GM20431 (cell line): Measurements from ENCODE around the gene SPINDOC.
"Not testable (repeated sequence)": the region's sequence is repeated elsewhere in the genome, so short reads cannot be mapped to it uniquely, and the experiment has no call there.

Experiments used
- in situ Hi-C: fragments of 300-500 bp; cut with MseI, MboI; formaldehyde crosslinking; loops from one replicate; pipeline ENCODE4 v1.15.0; 2020; ENCODE audit warnings: low sequenced_read_pairs; ENCODE audit not compliant: unreplicated experiment

SPINDOC gene

DNA sequence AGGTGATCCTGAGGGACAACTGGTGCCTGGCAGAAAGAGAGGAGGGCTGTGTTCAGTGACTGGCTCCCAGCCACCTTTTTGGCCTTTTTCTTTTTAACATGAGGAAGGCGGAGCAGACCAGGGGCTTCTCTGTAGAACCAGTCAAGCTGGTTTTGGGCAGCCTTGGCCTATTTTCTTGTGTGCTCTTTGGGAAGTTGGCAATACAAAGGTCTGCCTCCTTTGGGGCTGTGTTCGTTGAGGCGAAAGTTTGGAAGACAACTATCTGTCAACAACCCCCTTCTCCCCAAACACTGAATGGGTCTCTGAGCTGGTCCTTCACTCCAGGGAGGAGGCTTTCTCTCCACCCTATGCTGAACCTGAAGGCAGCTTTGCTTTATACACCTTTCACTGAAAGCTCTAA is 34.1 kb downstream of the SPINDOC start:
- in situ Hi-C loops, result no loop called here

DNA sequence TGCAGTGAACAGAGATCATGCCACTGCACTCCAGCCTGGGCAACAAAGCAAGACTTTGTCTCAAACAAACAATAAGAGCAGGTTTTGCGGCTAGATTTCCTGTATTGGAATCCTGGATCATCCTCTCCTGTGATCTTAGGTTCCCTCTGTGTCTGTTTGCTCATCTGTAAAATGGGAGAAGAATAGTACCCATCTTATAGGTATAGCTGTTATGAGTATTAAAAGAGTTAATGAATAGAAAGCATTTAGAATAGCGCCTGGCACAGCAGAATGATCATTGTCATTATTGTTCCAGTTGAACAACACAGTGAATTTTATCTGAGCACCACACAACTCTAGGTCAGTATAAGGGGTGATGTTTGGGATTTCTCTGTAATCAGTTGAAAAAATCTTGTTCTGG is 36.4 kb downstream of the SPINDOC start:
- in situ Hi-C loops, result no loop called here

DNA sequence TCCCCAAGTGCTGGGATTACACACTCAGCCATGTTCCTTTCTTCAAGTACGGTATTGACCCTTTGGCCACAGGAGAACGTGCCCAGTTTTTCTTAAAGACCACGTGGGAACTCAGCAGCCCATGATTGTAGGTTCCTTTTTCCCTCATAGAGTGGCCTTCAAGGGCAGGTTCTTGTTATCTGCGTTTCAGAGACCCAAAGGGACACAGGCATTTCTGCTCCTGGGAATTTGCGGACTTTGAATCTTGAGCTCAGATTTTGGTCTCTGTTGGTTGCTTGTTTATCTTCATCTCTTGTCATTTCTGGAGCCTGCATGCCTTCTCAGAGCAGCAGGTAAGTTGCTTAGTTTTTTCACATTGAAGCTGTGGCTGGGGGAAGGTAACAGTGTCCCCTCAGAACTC is 37.7 kb downstream of the SPINDOC start:
- in situ Hi-C loops, result no loop called here

DNA sequence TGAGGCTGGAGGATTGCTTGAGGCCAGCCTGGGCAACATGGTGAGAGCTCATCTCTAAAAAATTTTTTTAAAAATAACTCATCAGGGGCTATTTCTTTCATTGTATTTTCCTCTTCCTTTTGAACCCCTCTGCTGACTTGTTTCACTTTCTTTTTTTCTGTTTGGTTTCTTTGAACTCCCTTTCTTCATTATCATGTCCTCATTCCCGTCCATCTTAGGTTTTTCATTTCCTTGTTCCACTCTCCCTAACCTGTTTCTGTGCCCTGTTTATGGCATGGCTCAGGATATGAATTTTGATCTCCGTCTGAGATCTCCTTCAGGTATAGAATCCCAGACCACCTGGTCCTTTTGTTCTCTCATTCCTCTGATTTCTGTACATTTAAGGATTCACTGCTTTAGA is 38.1 kb downstream of the SPINDOC start:
- in situ Hi-C loops, result no loop called here

DNA sequence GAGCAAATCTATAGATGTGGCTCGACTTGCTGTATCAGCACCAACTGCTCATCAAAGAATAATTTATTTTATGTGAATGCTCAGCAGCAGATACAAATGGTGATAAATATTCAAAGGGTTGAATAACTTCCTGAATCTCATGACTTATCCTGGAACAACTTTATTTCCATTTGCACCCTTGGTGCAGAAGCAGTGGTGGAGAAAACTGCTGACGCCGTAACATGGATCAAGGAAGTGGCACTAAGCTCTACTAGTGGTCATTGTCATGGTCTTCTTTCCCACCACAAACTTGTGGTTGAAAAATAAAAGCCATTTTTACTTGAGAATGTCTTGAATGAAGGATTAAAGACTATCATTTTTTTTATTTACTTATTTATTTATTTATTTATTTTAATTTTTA is 40.2 kb downstream of the SPINDOC start:
- in situ Hi-C loops, result no loop called here

DNA sequence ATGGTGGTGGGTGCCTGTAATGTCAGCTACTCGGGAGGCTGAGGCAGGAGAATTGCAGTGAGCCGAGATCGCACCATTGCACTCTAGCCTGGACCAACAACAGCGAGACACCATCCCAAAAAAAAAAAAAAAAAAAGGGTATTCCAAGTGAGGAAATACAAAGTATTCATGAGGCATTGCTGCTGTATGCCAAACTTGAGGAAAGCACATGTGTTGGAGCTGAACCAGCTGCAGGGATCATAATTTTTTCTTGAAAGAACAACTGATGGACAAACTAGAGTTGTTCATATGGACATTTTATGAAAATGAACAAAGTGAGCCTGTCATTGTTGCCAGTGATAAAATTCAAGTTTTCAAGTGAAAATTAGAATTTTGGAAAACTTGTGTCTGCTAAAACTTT is 41.4 kb downstream of the SPINDOC start:
- in situ Hi-C loops, result no loop called here

DNA sequence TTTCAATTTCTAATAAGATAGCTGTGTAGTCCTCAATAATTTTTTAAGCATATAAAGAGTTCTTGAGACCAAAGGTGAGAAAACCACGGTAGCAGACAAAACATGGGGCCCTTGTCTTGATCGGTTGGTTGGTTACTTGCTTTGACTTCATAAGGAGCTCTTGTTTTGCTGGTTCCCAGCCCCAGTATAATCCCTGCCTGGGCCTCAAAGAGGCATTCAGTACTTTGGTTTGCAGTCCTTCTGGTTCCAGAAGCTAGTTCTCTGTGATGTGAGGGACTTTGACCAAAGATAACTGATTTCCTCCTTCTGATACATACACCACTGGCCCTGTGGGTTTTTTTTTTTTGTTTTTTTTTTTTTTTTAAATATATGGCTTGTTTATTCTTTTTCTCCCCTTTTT is 42.7 kb downstream of the SPINDOC start:
- in situ Hi-C loops, result no loop called here

DNA sequence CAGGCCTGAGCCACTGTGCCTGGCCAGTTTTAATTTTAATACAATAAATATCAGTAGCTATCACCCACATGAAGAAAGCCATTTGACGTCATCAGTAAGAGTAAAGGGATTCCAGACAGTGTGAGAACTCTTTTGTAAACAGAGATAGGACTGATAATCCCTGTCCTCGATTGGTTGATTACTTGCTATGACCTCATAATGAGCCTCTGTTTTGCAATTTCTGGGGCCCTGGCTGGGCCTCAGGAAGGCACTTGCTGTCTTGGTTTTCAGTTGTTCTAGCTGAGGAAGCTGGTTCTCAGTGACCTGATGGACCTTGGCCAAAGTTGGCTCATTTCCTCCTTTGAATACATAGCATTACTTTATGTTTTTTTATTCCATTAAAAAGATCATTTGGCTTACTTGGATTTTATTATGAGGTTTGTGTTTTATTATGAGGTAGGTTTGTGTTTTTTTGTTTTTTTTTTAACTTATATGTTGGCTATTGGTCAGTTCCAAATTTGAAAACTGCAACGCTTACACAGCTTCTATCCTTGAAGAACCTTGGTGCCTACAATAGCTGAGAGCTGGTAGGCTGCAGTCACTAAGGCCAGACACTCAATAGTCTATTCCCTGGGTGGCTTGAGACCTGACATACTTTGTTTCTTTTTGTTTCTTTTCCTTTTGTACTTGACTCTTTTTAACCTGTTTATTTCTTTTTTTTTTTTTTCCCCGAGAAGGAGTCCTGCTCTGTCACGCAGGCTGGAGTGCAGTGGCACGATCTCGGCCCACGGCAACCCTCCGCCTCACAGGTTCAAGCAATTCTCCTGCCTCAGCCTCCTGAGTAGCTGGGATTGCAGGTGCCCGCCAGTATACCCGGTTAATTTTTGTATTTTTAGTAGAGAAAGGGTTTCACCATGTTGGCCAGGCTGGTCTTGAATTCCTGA is 45.6 kb downstream of the SPINDOC start:
- in situ Hi-C loops, result no loop called here

DNA sequence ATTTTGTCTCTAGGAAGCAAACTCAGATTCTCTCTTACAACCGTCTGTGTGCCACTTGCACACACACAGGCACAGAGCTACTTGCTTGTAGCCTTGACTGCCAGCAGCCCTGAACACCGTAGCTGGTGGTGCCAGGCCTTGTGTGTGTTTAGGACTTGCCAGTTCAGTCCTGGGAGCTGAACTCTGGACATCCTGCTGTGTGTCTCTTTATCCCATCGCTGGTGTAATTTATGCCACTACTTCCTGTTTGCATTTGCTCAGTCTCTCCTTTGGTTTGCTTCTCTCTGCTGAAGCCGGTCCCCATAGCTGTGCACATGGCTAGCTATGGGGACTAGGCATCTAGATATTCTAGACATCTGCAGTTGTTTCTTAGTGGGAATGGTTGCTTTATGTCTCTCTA is 49.7 kb downstream of the SPINDOC start:
- in situ Hi-C loops, result no loop called here

DNA sequence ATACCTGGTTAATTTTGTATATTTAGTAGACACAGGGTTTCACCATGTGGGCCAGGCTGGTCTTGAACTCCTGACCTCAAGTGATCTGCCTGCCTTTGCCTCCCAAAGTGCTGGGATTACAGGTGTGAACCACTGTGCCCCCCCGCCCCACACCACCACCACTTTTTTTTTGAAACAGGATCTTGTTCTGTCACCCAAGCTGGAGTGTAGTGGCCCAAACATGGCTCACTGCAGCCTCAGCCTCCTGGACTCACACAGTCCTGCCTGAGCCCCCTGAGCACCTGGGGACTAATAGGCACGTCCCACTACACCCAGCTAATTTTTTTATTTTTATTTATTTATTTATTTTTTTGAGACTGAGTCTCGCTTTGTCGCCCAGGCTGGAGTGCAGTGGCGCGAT is 50.4 kb downstream of the SPINDOC start:
- in situ Hi-C loops, result not testable (repeated sequence)

DNA sequence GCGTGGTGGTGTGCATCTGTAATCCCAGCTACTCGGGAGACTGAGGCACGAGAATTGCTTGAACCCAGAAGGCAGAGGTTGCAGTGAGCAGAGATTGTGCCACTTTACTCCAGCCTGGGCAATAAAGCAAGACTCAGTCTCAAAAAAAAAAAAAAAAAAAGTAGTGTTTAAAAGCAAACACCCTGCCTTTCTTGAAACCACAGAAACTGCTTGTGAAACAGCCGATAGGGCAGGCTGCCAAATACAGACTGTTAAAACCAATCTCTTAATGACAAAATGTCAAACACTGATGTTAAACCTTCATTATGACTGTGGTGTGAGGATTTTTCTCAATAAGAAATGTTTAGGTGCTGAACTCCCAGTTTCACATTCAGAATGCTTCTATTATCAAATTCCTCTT is 53.0 kb downstream of the SPINDOC start:
- in situ Hi-C loops, result no loop called here

DNA sequence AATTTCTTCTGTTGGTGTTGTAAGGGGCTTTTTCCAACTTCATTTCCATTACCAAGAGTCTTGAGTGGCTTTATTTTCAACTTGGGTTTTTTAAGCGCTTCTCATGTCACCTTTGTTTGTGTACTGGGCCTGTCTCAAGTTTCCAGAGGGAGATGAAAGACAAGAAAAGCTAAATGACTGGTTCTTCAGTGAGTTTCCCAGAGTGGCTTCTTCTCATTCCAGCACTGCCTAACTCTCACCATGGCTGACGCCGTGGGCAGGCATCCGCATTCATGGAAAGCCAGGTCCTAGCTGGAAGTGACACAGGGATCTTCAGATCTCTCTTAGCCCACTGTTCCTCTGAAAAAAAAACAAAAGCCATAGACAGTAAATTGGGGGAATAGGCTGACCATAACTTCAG is 54.3 kb downstream of the SPINDOC start:
- in situ Hi-C loops, result no loop called here

DNA sequence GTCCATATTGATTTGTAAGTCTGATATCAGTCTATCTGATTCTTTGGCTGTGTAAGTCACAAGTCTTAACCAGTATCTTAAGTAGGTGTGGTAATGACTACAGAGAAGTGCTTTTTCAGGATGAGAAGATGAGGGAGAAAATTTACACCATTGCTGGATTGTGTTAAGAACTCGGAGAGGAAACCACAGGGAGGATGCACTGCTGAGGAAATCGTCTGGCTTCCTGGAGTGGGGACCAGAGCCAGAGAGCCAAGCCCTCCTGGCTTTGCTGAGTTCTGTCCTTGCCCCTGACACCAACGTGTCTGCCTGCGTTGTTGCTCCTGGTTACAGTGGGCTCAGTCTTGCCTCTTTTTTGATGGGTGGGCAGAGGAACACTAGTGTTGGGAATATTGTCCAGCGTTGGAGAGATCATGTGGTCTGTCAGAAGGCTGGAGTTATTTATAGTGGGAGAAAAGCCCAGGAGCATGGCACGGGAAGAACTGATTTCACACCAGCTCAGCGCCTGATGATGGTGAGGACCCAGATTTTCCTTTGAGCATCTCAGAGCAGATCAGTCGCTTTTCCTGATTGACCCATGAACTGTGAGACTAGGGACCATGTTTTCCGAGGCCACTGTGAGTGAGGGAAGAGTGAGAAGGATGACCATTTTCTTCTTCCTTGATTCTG is 55.3 kb downstream of the SPINDOC start:
- in situ Hi-C loops, result no loop called here

DNA sequence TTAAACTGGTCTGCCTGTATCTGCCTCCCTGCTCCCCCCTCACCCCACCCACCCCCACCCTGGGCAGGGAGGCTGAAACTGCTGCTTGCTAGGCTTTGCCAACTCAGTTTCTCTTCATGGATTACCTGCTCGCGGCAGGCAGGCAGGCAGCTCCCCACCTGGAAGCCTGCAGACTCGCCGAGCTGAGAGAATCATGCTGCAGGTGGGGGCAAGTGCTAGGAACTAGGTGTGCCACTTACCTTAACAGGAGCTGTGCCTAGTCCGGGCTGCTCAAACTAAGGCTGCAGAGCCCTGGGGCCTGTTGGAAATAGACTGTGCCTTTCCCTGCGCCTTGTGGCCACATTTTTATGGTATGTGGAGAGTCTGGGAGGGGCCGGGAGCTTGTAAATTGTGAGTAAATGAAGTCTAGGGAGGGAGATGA is 55.9 kb downstream of the SPINDOC start:
- in situ Hi-C loops, result no loop called here

DNA sequence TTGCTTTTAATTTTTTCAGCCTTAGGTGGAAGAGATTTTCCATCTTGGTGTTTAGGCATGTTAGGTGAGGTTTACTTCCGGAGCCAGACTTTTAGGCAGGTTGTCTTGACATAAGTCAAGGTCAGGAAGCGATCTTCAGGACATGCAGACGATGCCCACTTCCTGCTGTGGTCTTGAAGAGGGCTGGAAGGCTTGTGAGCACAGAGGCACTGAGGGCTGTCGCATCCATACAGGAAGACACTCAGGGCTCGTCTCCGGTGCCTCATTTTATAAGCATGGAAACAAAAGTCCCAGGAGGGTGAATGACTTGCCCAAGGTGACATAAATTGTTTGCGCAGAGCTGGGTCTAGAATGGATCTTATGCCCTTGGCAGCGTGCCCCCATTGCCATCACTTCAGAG is 56.4 kb downstream of the SPINDOC start:
- in situ Hi-C loops, result no loop called here

DNA sequence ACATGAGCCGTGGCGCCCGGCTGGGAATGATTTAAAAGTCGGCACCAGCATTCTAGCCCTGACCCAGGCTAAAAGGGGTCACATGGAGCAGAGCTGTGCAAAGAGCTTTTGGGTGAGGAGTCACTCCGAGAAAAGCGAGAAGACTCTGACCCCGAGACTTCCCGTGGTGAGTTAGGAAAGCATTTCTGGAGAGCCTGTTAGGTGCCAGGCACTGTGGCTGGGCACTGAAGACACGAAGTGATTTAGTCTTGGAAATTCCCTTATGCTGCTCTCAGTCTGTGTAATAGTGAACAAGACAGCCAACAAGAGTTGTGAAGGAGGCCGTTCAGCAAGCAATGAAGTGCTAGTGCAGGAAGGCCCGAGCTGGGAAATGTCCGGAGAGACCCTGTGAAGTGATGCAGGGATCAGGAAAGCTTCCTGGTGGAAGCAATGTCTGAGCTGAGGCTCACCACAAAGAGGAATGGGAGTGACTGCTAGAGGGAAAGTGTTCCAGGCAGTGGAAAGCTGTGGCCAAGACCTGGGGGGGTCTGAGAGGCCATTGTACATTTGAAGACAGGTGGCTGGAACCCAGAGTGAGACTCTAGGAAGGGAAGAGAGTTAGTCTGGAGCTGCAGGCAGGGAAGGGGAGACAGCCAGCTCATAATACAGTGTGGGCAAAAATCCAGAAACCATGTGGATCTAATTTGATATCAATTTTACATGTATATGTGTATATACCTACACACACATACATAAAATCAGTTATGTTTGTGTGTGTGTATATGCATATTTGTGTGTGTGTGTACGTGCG is 57.3 kb downstream of the SPINDOC start:
- in situ Hi-C loops, result no loop called here

DNA sequence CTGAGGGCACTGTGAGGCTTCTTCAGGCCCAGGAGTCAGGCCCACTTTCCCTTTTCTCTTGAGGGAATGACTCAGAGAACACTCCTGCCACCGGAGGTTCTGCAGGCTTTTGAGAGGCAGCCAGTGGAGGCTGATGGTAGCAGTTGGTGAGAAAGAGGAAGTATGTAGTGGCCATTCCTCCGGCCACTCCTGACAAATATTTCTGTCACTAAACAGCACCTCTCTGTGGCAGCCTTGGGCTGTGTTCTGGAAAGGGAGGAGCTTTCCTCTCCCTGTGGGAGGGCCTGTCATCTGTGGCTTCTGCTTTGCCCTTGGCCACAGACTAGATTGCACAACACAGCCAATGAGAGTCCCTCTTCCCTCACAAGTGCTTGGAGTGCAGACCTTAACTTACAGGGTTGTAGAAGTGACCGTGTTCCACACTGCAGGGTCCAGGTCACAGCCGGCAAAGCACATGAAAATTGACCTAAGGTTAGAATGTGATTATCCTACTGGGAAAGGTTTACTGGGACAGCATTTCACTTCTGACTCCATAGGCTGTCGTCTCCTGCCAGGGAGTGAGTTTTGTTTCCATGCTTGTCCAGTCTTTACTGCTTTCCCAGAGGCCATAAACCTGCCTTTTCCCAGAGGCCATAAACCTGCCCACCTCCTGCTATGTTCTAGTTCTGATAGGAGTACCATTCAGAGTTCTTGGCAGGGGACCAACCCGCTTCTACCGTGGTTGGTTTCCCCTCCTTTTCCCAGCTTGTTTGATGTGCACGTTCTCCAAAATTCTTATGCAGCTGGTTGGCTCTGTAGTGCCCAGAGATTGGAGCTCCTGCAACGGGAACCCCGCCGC is 58.9 kb downstream of the SPINDOC start:
- in situ Hi-C loops, result no loop called here

DNA sequence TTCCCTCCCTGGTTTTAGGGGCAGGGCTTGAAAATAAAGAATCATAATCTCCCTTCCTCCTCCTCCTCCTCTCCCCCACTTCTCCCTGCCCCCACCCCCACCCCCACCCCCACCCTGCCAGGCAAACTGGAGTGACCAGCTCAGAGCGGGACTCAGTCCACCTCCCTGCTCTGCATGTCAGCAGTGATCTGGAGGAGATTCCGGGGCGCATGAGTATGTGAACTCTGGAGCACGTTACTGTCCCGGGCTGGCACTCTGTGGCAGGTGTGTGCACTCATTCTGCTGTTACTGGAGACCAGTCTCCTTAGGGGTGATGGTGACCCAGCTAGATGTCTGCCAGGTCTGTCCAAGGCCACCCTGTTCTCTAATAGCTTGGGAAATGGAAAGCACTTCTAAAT is 59.5 kb downstream of the SPINDOC start:
- in situ Hi-C loops, result no loop called here

DNA sequence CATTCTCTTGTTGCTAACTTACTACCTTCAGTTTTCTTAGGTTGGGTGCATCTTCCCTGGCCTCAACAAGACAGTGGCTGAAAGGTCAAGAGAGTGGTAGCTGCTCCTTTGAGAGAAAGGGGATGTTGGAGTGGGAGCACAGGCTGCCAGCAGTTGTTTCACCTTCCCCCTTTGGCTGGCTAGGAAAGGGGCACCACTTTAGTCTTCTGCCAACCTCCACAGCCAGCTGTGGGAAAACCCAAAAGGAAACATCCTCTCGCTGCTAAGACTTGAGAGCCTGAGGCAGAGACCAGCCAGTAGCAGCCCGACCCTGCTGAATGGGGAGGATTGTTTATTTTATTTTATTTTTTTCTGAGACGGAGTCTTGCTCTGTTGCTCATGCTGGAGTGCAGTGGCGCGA is 60.1 kb downstream of the SPINDOC start:
- in situ Hi-C loops, result no loop called here

DNA sequence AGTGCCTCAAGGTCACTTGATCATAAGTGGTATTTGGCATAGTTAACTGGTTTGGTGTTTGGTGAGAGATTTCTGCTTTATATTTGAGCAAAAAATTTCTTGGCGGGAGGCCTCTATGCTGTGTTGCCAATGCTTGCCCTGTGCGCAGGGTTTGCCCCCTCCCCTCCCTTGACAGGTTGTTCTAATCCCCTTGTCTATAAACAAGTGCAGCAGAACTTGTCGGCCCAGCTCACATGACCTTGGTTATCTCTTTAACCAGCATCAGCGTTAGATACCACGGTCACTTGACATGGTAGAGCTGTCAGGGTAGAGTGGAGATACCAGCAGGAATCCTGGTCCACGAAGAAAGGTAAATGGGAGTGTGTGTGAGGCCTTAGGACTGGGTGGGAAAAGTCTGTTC is 61.3 kb downstream of the SPINDOC start:
- in situ Hi-C loops, result no loop called here
